ENCODE measurements around the gene RNASEH1. TPM values are rescaled to one million over a fixed set of nuclear protein-coding genes. Genes with fewer than 3 reads are reported as not detected.

The RNASEH1 gene
- total RNA-seq, 1 donor, result 26.2 TPM

GRCh38 chr2:3543023-3543683 lies 15.0 kb downstream of the RNASEH1 start:
- Histone ChIP-seq H3K4me3 (ENCODE audit: low read length) (no peak overlapping the region), H3K4me1 (ENCODE audit: insufficient read depth, low read length) (no peaks in the 10 kb centered on the region), H3K27me3 (ENCODE audit: insufficient read depth, low read length) (no peaks in the 10 kb centered on the region), H3K9me3 (ENCODE audit: low read depth, low read length) (no peaks in the 10 kb centered on the region)

- Histone ChIP-seq H3K4me3 (ENCODE audit: low read length) (no peak overlapping the region), H3K4me1 (ENCODE audit: insufficient read depth, low read length) (no peaks in the 10 kb centered on the region), H3K9me3 (ENCODE audit: low read depth, low read length) (no peaks in the 10 kb centered on the region), H3K27me3 (ENCODE audit: insufficient read depth, low read length) (no peaks in the 10 kb centered on the region)
Measured at GRCh38 chr2:3542107-3542506, 16.0 kb downstream of the RNASEH1 start.

GRCh38 chr2:3539836-3540235 lies 18.3 kb downstream of the RNASEH1 start:
- Histone ChIP-seq H3K4me1 (ENCODE audit: insufficient read depth, low read length) (no peaks in the 10 kb centered on the region), H3K4me3 (ENCODE audit: low read length) (no peak overlapping the region), H3K27me3 (ENCODE audit: insufficient read depth, low read length) (no peaks in the 10 kb centered on the region), H3K9me3 (ENCODE audit: low read depth, low read length) (no peaks in the 10 kb centered on the region)

- H3K27me3 ChIP-seq (ENCODE audit: insufficient read depth, low read length), result no peaks in the 10 kb centered on the region
- no peaks in the 10 kb centered on the region for H3K9me3 ChIP-seq (ENCODE audit: low read depth, low read length)
- H3K4me1 ChIP-seq (ENCODE audit: insufficient read depth, low read length), result no peaks in the 10 kb centered on the region
- H3K4me3 ChIP-seq (ENCODE audit: low read length), result peak overlapping the region; percentile 22
Measured at GRCh38 chr2:3536682-3537632, 21.2 kb downstream of the RNASEH1 start.

GRCh38 chr2:3535794-3536681 lies 22.1 kb downstream of the RNASEH1 start:
- Histone ChIP-seq H3K4me3 (ENCODE audit: low read length) (peak overlapping the region; percentile 22), H3K4me1 (ENCODE audit: insufficient read depth, low read length) (no peaks in the 10 kb centered on the region), H3K9me3 (ENCODE audit: low read depth, low read length) (no peaks in the 10 kb centered on the region), H3K27me3 (ENCODE audit: insufficient read depth, low read length) (no peaks in the 10 kb centered on the region)

GRCh38 chr2:3535467-3535793 lies 22.7 kb downstream of the RNASEH1 start:
- H3K27me3 ChIP-seq (ENCODE audit: insufficient read depth, low read length), result no peaks in the 10 kb centered on the region
- no peaks in the 10 kb centered on the region for H3K4me1 ChIP-seq (ENCODE audit: insufficient read depth, low read length)
- no peaks in the 10 kb centered on the region for H3K9me3 ChIP-seq (ENCODE audit: low read depth, low read length)
- H3K4me3 ChIP-seq (ENCODE audit: low read length), result no peak overlapping the region

GRCh38 chr2:3534251-3534814 lies 23.8 kb downstream of the RNASEH1 start:
- no peaks in the 10 kb centered on the region for H3K27me3 ChIP-seq (ENCODE audit: insufficient read depth, low read length)
- no peaks in the 10 kb centered on the region for H3K4me1 ChIP-seq (ENCODE audit: insufficient read depth, low read length)
- H3K9me3 ChIP-seq (ENCODE audit: low read depth, low read length), result no peaks in the 10 kb centered on the region
- no peak overlapping the region for H3K4me3 ChIP-seq (ENCODE audit: low read length)

- Histone ChIP-seq H3K9me3 (ENCODE audit: low read depth, low read length) (no peaks in the 10 kb centered on the region), H3K27me3 (ENCODE audit: insufficient read depth, low read length) (no peaks in the 10 kb centered on the region), H3K4me1 (ENCODE audit: insufficient read depth, low read length) (no peaks in the 10 kb centered on the region), H3K4me3 (ENCODE audit: low read length) (no peak overlapping the region)
Measured at GRCh38 chr2:3533836-3534235, 24.3 kb downstream of the RNASEH1 start.

- no peaks in the 10 kb centered on the region for H3K9me3 ChIP-seq (ENCODE audit: low read depth, low read length)
- no peaks in the 10 kb centered on the region for H3K27me3 ChIP-seq (ENCODE audit: insufficient read depth, low read length)
- no peak overlapping the region for H3K4me3 ChIP-seq (ENCODE audit: low read length)
- H3K4me1 ChIP-seq (ENCODE audit: insufficient read depth, low read length), result no peaks in the 10 kb centered on the region
Measured at GRCh38 chr2:3532941-3533340, 25.2 kb downstream of the RNASEH1 start.

GRCh38 chr2:3529316-3530025 lies 28.7 kb downstream of the RNASEH1 start:
- H3K4me1 ChIP-seq (ENCODE audit: insufficient read depth, low read length), result no peaks in the 10 kb centered on the region
- H3K27me3 ChIP-seq (ENCODE audit: insufficient read depth, low read length), result no peaks in the 10 kb centered on the region
- H3K9me3 ChIP-seq (ENCODE audit: low read depth, low read length), result no peaks in the 10 kb centered on the region
- no peak overlapping the region for H3K4me3 ChIP-seq (ENCODE audit: low read length)

GRCh38 chr2:3527886-3528785 lies 30.0 kb downstream of the RNASEH1 start:
- Histone ChIP-seq H3K4me1 (ENCODE audit: insufficient read depth, low read length) (peaks cover 6% of the 10 kb centered on the region), H3K4me3 (ENCODE audit: low read length) (no peak overlapping the region), H3K27me3 (ENCODE audit: insufficient read depth, low read length) (no peaks in the 10 kb centered on the region), H3K9me3 (ENCODE audit: low read depth, low read length) (no peaks in the 10 kb centered on the region)

- H3K4me3 ChIP-seq (ENCODE audit: low read length), result no peak overlapping the region
- H3K27me3 ChIP-seq (ENCODE audit: insufficient read depth, low read length), result no peaks in the 10 kb centered on the region
- peaks cover 6% of the 10 kb centered on the region for H3K4me1 ChIP-seq (ENCODE audit: insufficient read depth, low read length)
- H3K9me3 ChIP-seq (ENCODE audit: low read depth, low read length), result no peaks in the 10 kb centered on the region
Measured at GRCh38 chr2:3526871-3527270, 31.3 kb downstream of the RNASEH1 start.

- Histone ChIP-seq H3K4me3 (ENCODE audit: low read length) (no peak overlapping the region), H3K27me3 (ENCODE audit: insufficient read depth, low read length) (no peaks in the 10 kb centered on the region), H3K4me1 (ENCODE audit: insufficient read depth, low read length) (peaks cover 28% of the 10 kb centered on the region), H3K9me3 (ENCODE audit: low read depth, low read length) (no peaks in the 10 kb centered on the region)
Measured at GRCh38 chr2:3523551-3524041, 34.5 kb downstream of the RNASEH1 start.

Data from mononuclear cell (primary cell).